H9 (cell line): ENCODE data around the gene CTBS. TPM values are rescaled to one million over a fixed set of nuclear protein-coding genes. Genes with fewer than 3 reads are reported as not detected.

Experiments used
- DNase-seq: peaks from one replicate; pipeline ENCODE4 v3.0.0-alpha.2; 2017
- H2AFZ ChIP-seq: one replicate; pipeline ENCODE4 v1.6.1; 2013; ENCODE audit warnings: mild to moderate bottlenecking, low read length, control low read depth, moderate library complexity
- H2AK5ac ChIP-seq: 2 replicates; pipeline ENCODE4 v1.6.1; 2013; ENCODE audit warnings: low read length, control low read depth, mixed read lengths; ENCODE audit not compliant: insufficient read length
- H2BK120ac ChIP-seq: one replicate; pipeline ENCODE4 v1.6.1; 2013; ENCODE audit warnings: low read depth, mild to moderate bottlenecking, low read length, control low read depth, inconsistent platforms; ENCODE audit not compliant: poor library complexity, severe bottlenecking
- H2BK12ac ChIP-seq: 2 replicates; pipeline ENCODE4 v1.6.1; 2013; ENCODE audit warnings: low read length, control low read depth, mixed read lengths, low read depth; ENCODE audit not compliant: insufficient read length
- H2BK15ac ChIP-seq: 2 replicates; pipeline ENCODE4 v1.6.1; 2013; ENCODE audit warnings: low read depth, low read length, control low read depth
- H2BK20ac ChIP-seq: one replicate; pipeline ENCODE4 v1.6.1; 2013; ENCODE audit warnings: low read depth, mild to moderate bottlenecking, low read length, control low read depth, inconsistent platforms; ENCODE audit not compliant: poor library complexity, severe bottlenecking
- H2BK5ac ChIP-seq: 2 replicates; pipeline ENCODE4 v1.6.1; 2013; ENCODE audit warnings: low read length, control low read depth, mixed read lengths; ENCODE audit not compliant: insufficient read length
- H3K14ac ChIP-seq: 2 replicates; pipeline ENCODE4 v1.6.1; 2013; ENCODE audit warnings: low read length, control low read depth; ENCODE audit not compliant: insufficient read depth
- H3K18ac ChIP-seq: 2 replicates; pipeline ENCODE4 v1.6.1; 2013; ENCODE audit warnings: low read depth, mild to moderate bottlenecking, mixed read lengths, low read length, control low read depth; ENCODE audit not compliant: insufficient read length
- H3K23ac ChIP-seq: 2 replicates; pipeline ENCODE4 v1.6.1; 2013; ENCODE audit warnings: low read length, control low read depth, mixed read lengths, low read depth; ENCODE audit not compliant: insufficient read length
- H3K23me2 ChIP-seq: 2 replicates; pipeline ENCODE4 v1.6.1; 2013; ENCODE audit warnings: low read depth, mild to moderate bottlenecking, mixed read lengths, low read length, control low read depth; ENCODE audit not compliant: insufficient read length, poor library complexity, severe bottlenecking
- H3K27ac ChIP-seq: 2 replicates; pipeline ENCODE4 v1.5.1; 2013; ENCODE audit warnings: low read length, control low read depth, mixed read lengths, low read depth; ENCODE audit not compliant: insufficient read length
- H3K27me3 ChIP-seq: 2 replicates; pipeline ENCODE4 v1.6.1; 2013; ENCODE audit warnings: low read length, control low read depth, inconsistent platforms; ENCODE audit not compliant: insufficient read depth
- H3K4ac ChIP-seq: 2 replicates; pipeline ENCODE4 v1.6.1; 2013; ENCODE audit warnings: low read depth, mild to moderate bottlenecking, control low read depth, inconsistent platforms, low read length, moderate library complexity
- H3K4me1 ChIP-seq: 2 replicates; pipeline ENCODE4 v1.6.1; 2013; ENCODE audit warnings: low read length, control low read depth, inconsistent platforms; ENCODE audit not compliant: insufficient read depth
- H3K4me2 ChIP-seq: 2 replicates; pipeline ENCODE4 v1.6.1; 2013; ENCODE audit warnings: low read length, control low read depth, mixed read lengths; ENCODE audit not compliant: insufficient read length, insufficient read depth
- H3K56ac ChIP-seq: 2 replicates; pipeline ENCODE4 v1.6.1; 2013; ENCODE audit warnings: low read depth, mild to moderate bottlenecking, mixed read lengths, low read length, control low read depth; ENCODE audit not compliant: insufficient read length
- H3K79me1 ChIP-seq: 2 replicates; pipeline ENCODE4 v1.6.1; 2013; ENCODE audit warnings: low read depth, mild to moderate bottlenecking, moderate library complexity, low read length, control low read depth, inconsistent platforms; ENCODE audit not compliant: insufficient read depth, poor library complexity, severe bottlenecking
- H3K79me2 ChIP-seq: 2 replicates; pipeline ENCODE4 v1.6.1; 2013; ENCODE audit warnings: low read length, control low read depth, inconsistent platforms; ENCODE audit not compliant: insufficient read depth
- H3K9ac ChIP-seq: 2 replicates; pipeline ENCODE4 v1.6.1; 2013; ENCODE audit warnings: low read length, control low read depth, mixed read lengths; ENCODE audit not compliant: insufficient read length; ENCODE audit errors: extremely low read depth
- H3K9me3 ChIP-seq: one replicate; pipeline ENCODE4 v1.6.1; 2013; ENCODE audit warnings: low read depth, low read length, inconsistent platforms; ENCODE audit not compliant: control insufficient read depth
- H3T11ph ChIP-seq: one replicate; pipeline ENCODE4 v1.6.1; 2013; ENCODE audit warnings: mild to moderate bottlenecking, low read length, control low read depth, inconsistent platforms
- H4K20me1 ChIP-seq: one replicate; pipeline ENCODE4 v1.6.1; 2013; ENCODE audit not compliant: control insufficient read depth, insufficient read length, insufficient read depth
- H4K5ac ChIP-seq: 2 replicates; pipeline ENCODE4 v1.6.1; 2013; ENCODE audit warnings: low read depth, mild to moderate bottlenecking, mixed read lengths, low read length, control low read depth; ENCODE audit not compliant: insufficient read length
- H4K8ac ChIP-seq: replicated peaks from 2 replicates; pipeline ENCODE4 v1.6.1; 2013; ENCODE audit warnings: low read length, control low read depth, mixed read lengths, low read depth; ENCODE audit not compliant: insufficient read length
- H4K91ac ChIP-seq: 2 replicates; pipeline ENCODE4 v1.6.1; 2013; ENCODE audit warnings: low read depth, mild to moderate bottlenecking, moderate library complexity, mixed read lengths, low read length, control low read depth; ENCODE audit not compliant: insufficient read length
- H3K27ac Mint-ChIP-seq, 3 experiments: 2 replicates in 2 of 3; 3 replicates in 1 of 3; pipeline ENCODE4 v1.8.0; 2020 to 2021; ENCODE audit warnings: mixed read lengths in 3 of 3, mild to moderate bottlenecking in 1 of 3, moderate library complexity in 1 of 3
- H3K27me3 Mint-ChIP-seq: 2 replicates; pipeline ENCODE4 v1.8.0; 2021; ENCODE audit warnings: low read depth, mild to moderate bottlenecking, moderate library complexity, mixed read lengths
- H3K36me3 Mint-ChIP-seq, 3 experiments: 2 replicates in 2 of 3; 3 replicates in 1 of 3; pipeline ENCODE4 v1.8.0; 2020 to 2021; ENCODE audit warnings: low read depth in 3 of 3, mixed read lengths in 3 of 3; ENCODE audit not compliant: insufficient read depth in 1 of 3
- H3K4me1 Mint-ChIP-seq, 2 experiments: 2 replicates each; pipeline ENCODE4 v1.8.0; 2020; ENCODE audit warnings: mixed read lengths in 2 of 2
- H3K4me3 Mint-ChIP-seq, 2 experiments: 2 replicates in 1 of 2; 3 replicates in 1 of 2; pipeline ENCODE4 v1.8.0; 2020 to 2021; ENCODE audit warnings: mild to moderate bottlenecking in 2 of 2, mixed read lengths in 2 of 2, moderate library complexity in 1 of 2
- H3K9me3 Mint-ChIP-seq, 2 experiments: 2 replicates in 1 of 2; 3 replicates in 1 of 2; pipeline ENCODE4 v1.8.0; 2020; ENCODE audit warnings: mild to moderate bottlenecking in 2 of 2, mixed read lengths in 2 of 2, moderate library complexity in 1 of 2
- WGBS: extraction: QIAGEN DNeasy Blood & Tissue Kit; methylation state at CpG from one replicate; pipeline ENCODE4 v1.1.7; 2013; ENCODE audit warnings: missing lambda C conversion rate, low lambda C conversion rate, mixed read lengths; ENCODE audit not compliant: insufficient read length; ENCODE audit errors: extremely low coverage; 5-methylcytosine and 5-hydroxymethylcytosine counted together
- total RNA-seq: library from RNA; stranded (reverse); gene quantifications from 2 replicates; pipeline ENCODE4 v1.2.1, GENCODE V29; 2021
- TF ChIP-seq, protein P1 (sequence below): fragments of 200-600 bp; sonication (generic); conservative IDR thresholded peaks from 3 replicates; pipeline ENCODE4 v1.8.0; 2021; ENCODE audit warnings: antibody characterized with exemption, mild to moderate bottlenecking

Gene CTBS
- total RNA-seq, 1 experiment from 2014 or later = 2.8 TPM

DNA sequence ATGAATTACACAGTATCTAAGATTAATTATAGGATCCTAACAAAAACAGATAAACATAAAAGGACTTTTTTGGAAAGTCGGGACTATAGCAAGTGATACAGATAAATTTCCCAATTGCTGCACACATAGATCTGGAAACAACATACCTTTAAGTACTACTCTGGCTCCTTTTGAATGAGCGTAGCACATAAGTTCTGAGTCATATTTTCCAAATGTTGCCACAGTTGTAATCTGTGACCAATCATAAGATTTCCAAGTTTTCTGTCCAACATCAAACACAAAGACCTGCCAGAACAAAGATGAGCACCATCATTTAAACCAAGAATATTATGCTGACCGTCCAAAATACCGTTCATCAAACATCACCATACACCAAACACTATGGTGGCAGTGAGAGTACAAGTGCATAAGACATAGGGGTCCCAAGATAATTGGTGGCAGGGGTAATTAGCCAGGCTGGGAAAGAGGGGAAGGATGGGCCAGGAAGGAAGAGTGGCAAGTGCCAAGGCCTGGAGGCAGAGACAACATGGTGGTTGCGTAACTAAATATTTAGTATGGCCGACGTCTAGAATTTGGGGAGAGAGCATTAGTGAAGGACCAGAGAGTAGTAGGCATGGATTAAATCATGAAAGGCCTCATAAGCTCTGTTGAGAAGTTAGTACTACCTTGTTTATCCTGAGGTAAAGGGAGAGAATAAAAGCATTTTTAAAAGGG lies 3.6 kb downstream of the CTBS start:
- H2BK120ac ChIP-seq = no peak overlapping the region
- no peak overlapping the region for H3K14ac ChIP-seq
- no CpG with 5 or more reads among the region's 7 CpGs for WGBS
- H3K23ac ChIP-seq = no peak overlapping the region
- peaks cover 0 to 13% (median 5%) of the 10 kb centered on the region in 3 experiments; a peak in 4 of 7 replicates for H3K36me3 Mint-ChIP-seq
- H3K27ac ChIP-seq = no peak overlapping the region
- no peak overlapping the region for H2AK5ac ChIP-seq
- H3K4me1 ChIP-seq = peaks cover 3% of the 10 kb centered on the region; the same call in 1 of the 2 replicates
- H3K9me3 Mint-ChIP-seq = no peaks in the 10 kb centered on the region
- no peak overlapping the region for H3K18ac ChIP-seq
- TF ChIP-seq, protein P1, sequence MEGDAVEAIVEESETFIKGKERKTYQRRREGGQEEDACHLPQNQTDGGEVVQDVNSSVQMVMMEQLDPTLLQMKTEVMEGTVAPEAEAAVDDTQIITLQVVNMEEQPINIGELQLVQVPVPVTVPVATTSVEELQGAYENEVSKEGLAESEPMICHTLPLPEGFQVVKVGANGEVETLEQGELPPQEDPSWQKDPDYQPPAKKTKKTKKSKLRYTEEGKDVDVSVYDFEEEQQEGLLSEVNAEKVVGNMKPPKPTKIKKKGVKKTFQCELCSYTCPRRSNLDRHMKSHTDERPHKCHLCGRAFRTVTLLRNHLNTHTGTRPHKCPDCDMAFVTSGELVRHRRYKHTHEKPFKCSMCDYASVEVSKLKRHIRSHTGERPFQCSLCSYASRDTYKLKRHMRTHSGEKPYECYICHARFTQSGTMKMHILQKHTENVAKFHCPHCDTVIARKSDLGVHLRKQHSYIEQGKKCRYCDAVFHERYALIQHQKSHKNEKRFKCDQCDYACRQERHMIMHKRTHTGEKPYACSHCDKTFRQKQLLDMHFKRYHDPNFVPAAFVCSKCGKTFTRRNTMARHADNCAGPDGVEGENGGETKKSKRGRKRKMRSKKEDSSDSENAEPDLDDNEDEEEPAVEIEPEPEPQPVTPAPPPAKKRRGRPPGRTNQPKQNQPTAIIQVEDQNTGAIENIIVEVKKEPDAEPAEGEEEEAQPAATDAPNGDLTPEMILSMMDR = no peak
- H4K8ac ChIP-seq = no peak overlapping the region
- no peak overlapping the region for H2BK15ac ChIP-seq
- H2AFZ ChIP-seq = no peak overlapping the region
- no peak overlapping the region for H3K9ac ChIP-seq
- H3K4ac ChIP-seq = no peak overlapping the region
- peaks cover 12% of the 10 kb centered on the region for H3K27me3 Mint-ChIP-seq
- H3T11ph ChIP-seq = no peak overlapping the region
- H3K4me2 ChIP-seq = no peak overlapping the region
- H2BK12ac ChIP-seq = no peak overlapping the region
- no peaks in the 10 kb centered on the region for H4K20me1 ChIP-seq
- H3K23me2 ChIP-seq = peaks cover 5% of the 10 kb centered on the region
- H2BK20ac ChIP-seq = no peak overlapping the region
- DNase-seq = no peak
- no peak overlapping the region for H4K5ac ChIP-seq
- no peak overlapping the region for H4K91ac ChIP-seq
- no peaks in the 10 kb centered on the region for H3K79me1 ChIP-seq
- no peak overlapping the region for H3K56ac ChIP-seq
- no peak overlapping the region for H3K27ac Mint-ChIP-seq
- 0 out of 5 replicates have a peak overlapping the region, but pooled peaks of 1 of the 2 experiments have one; percentile 9 for H3K4me3 Mint-ChIP-seq
- H3K27me3 ChIP-seq = no peaks in the 10 kb centered on the region
- no peaks in the 10 kb centered on the region for H3K9me3 ChIP-seq
- H3K79me2 ChIP-seq = no peaks in the 10 kb centered on the region
- peaks cover 36 to 37% of the 10 kb centered on the region in 2 experiments for H3K4me1 Mint-ChIP-seq
- no peak overlapping the region for H2BK5ac ChIP-seq
